ENCODE data around the gene ALDH18A1.

Gene ALDH18A1

DNA sequence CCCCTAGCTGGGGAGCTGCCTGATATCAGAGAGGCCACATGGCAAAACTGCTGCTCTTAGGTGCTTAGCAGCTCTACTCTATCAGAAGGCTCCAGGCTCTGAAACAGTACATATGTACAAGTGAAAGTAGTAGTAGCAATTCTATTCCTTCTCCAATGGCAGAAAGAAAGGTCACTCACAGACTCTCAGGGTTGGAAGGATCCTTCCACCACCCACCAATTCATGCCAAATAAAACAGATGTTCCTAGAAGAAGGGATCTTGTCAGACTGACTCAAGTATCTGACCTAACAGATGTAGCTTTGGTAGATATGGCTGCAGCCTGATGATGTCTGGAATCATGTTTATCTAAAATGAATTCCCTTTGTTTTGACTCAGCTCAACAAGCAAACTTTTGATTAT lies 8.0 kb upstream of the ALDH18A1 start:
- no peak overlapping the region for H3K27ac ChIP-seq
- CTCF ChIA-PET = interaction anchor here (0.6 kb wide), 1 partner anchor 200 kb away, joined by 7 read pairs; no protein-coding TSS in a partner anchor
- POLR2A ChIA-PET (ENCODE audit: low non-redundant PET) = no interaction called here
- TF ChIP-seq, protein P1, sequence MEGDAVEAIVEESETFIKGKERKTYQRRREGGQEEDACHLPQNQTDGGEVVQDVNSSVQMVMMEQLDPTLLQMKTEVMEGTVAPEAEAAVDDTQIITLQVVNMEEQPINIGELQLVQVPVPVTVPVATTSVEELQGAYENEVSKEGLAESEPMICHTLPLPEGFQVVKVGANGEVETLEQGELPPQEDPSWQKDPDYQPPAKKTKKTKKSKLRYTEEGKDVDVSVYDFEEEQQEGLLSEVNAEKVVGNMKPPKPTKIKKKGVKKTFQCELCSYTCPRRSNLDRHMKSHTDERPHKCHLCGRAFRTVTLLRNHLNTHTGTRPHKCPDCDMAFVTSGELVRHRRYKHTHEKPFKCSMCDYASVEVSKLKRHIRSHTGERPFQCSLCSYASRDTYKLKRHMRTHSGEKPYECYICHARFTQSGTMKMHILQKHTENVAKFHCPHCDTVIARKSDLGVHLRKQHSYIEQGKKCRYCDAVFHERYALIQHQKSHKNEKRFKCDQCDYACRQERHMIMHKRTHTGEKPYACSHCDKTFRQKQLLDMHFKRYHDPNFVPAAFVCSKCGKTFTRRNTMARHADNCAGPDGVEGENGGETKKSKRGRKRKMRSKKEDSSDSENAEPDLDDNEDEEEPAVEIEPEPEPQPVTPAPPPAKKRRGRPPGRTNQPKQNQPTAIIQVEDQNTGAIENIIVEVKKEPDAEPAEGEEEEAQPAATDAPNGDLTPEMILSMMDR (conservative IDR thresholded peaks at IDR 0.05; ENCODE audit: low read depth) = no peak
- no peak for DNase-seq (ENCODE audit: low spot score)

DNA sequence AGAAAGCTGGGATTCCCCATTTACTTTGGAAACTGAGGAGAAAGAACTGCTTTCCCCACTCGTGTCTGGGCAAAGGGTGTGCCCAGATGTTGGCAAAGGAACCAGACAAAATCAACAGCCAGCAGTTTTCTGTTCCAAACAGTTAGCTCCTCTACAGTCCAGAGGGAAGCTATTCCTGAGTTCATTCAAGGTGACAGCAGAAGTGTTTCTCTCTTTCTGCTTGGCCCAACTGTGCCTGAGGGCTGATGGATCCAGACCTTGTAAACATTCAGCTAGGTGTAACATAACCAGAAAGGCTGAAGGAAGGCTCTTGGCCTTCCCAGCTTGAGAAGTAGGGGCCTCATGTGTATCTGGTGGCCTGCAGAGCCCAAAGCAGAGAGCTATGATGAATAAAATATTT lies 7.0 kb upstream of the ALDH18A1 start:
- TF ChIP-seq, protein P1 (conservative IDR thresholded peaks at IDR 0.05; ENCODE audit: low read depth) = no peak

DNA sequence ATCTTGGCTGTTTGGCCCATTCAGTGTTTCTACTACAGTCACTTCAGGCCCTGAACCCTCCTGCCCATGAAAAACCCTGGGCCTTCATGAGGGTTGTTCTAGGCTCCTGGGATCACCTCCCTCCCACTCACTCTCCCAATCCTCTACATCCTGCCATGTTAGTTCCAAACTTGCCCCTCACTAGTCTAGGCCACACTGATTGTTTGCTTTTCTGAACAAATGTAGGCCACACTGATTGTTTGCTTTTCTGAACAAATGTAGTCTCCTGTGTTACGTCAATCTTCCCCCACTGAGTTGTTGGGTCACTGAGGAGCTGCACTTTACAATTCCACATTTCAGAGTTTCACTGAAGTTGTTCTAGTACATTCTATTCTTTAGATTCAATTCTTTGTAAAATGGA lies 5.3 kb upstream of the ALDH18A1 start:
- H3K27ac ChIP-seq = no peak overlapping the region
- DNase-seq (ENCODE audit: low spot score) = no peak
- ChIA-PET CTCF (no interaction called here), POLR2A (ENCODE audit: low non-redundant PET) (no interaction called here)
- TF ChIP-seq, protein P1 (conservative IDR thresholded peaks at IDR 0.05; ENCODE audit: low read depth) = no peak

More for the DNA sequence above, 7.0 kb upstream of the ALDH18A1 start:
- no peak for DNase-seq (ENCODE audit: low spot score)
- no peak overlapping the region for H3K27ac ChIP-seq
- CTCF ChIA-PET = interaction anchor here (0.6 kb wide), 1 partner anchor 444 kb away, joined by 3 read pairs; no protein-coding TSS in a partner anchor
- POLR2A ChIA-PET (ENCODE audit: low non-redundant PET) = no interaction called here

DNA sequence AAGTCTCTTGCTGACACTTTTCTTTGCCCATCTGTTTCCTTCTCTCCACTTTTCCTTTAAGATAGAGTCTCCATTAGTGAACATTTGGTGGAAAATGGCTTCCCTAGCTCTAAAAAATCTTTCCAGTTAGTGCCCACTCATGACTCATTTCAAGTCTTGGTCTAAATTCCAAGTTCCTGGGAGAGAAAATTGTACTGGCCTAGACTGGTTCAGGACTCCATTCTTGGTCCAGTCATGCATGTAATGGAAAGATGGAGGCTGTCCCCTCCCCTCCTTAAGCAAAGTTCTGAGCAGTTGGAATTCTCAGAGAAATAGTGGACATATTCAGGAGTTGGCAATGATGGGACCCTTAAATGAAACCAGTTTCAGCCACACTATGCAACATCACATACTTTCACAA lies 3.8 kb upstream of the ALDH18A1 start:
- no peak overlapping the region for H3K27ac ChIP-seq
- no peak for DNase-seq (ENCODE audit: low spot score)
- ChIA-PET CTCF (no interaction called here), POLR2A (ENCODE audit: low non-redundant PET) (no interaction called here)
- TF ChIP-seq, protein P1 (conservative IDR thresholded peaks at IDR 0.05; ENCODE audit: low read depth) = no peak

DNA sequence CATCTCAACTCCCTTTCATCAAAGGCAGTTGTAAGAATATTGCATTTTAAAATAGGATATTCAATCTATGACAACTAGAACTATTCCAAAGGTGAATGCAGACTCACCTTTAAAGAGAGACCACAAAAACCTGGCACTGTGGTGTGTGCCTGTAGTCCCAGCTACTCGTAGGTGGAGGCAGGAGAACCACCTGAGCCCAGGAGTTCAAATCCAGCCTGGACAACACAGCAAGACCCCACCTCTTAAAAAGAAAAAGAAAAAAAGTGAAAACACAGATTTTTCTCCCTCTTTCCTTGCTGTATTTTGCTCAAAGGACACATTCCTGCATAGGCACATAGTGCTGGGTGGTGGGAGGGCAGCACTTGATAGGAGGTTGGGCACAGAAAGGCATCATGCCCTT lies 739 bp upstream of the ALDH18A1 start:
- ChIA-PET CTCF (no interaction called here), POLR2A (ENCODE audit: low non-redundant PET) (no interaction called here)
- TF ChIP-seq, protein P1 (conservative IDR thresholded peaks at IDR 0.05; ENCODE audit: low read depth) = no peak
- no peak overlapping the region for H3K27ac ChIP-seq
- no peak for DNase-seq (ENCODE audit: low spot score)

DNA sequence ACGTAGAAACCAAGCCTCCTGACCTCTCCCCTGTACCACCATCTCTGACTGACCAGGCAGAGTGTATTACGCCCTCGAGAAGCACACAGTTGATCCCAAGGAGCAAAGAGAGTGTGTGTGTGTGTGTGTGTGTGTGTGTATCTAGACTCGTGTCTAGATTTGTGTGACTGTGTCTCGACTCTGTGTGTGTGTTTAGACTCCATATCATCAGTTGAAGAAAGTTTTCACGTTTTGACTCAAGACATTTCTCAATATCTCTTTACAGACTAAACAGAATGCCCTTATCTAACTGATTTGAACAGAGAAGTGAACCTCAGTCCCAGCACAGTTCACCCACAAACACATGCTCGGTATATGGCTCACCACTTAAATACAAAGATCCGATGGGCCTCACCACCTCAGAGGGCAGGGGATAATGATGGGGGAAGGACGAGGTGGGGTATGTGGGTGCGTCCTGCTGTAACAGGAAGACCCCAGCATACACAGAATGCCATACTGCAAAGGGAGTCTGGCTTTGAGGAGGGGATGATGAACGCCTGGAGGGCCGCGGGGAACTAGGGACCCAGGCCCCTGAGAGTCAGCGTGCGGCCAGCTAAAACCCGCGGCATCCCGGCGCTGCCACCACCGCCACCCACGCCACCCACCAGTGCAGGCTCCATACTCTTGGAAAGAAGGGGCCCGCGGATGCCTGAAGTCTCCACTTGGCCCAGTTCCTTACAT lies 780 bp downstream of the ALDH18A1 start:
- TF ChIP-seq, protein P1 (conservative IDR thresholded peaks at IDR 0.05; ENCODE audit: low read depth) = no peak
- DNase-seq (ENCODE audit: low spot score) = peak; percentile 18
- CTCF ChIA-PET = interaction anchor here (0.5 to 0.6 kb wide), 2 partner anchors 39 to 985 kb away, joined by 3 to 4 read pairs; no protein-coding TSS in a partner anchor
- POLR2A ChIA-PET (ENCODE audit: low non-redundant PET) = no interaction called here
- peak overlapping the region; percentile 47 for H3K27ac ChIP-seq

Measured in RWPE1 (cell line).